CD4-positive, alpha-beta T cell (primary cell): ENCODE data around the gene SIDT1. TPM values are rescaled to one million over a fixed set of nuclear protein-coding genes. Genes with fewer than 3 reads are reported as not detected.

Experiments used
- ATAC-seq: fragments of 200-7000 bp; cut with Tn5 transposase; one replicate; pipeline ENCODE4 v1.10.0; 2022; ENCODE audit warnings: mild to moderate bottlenecking; ENCODE audit not compliant: poor library complexity
- CTCF ChIA-PET: fragments of 350-600 bp; sonication (Branson Sonifier 250); formaldehyde crosslinking; loops from one replicate; lab custom pipeline; 2021; ENCODE audit warnings: antibody characterized with exemption, inconsistent platforms; lab: Charles Lee
- POLR2A ChIA-PET: fragments of 350-600 bp; sonication (Branson Sonifier 250); formaldehyde crosslinking; loops from one replicate; lab custom pipeline; 2021; ENCODE audit warnings: antibody characterized with exemption, inconsistent platforms; lab: Charles Lee
- DNase-seq, 14 experiments: peaks; one replicate each; pipeline ENCODE4 v3.0.0-alpha.2; 2013 to 2020; ENCODE audit warnings: mixed read lengths in 2 of 14
- H3K27ac ChIP-seq, 2 donors: one replicate each; pipeline versions ENCODE4 v1.5.1 to v1.7.0; 2013; ENCODE audit warnings: low read length in 2 of 2, low read depth in 1 of 2, mild to moderate bottlenecking in 1 of 2
- H3K27me3 ChIP-seq, 2 experiments: 1 replicate in 1 of 2; 2 replicates in 1 of 2; pipeline versions ENCODE4 v1.6.1 to v1.7.0; 2013; ENCODE audit warnings: low read length in 2 of 2, control low read depth in 1 of 2, mild to moderate bottlenecking in 1 of 2, moderate library complexity in 1 of 2; ENCODE audit not compliant: insufficient read depth in 2 of 2, control insufficient read depth in 1 of 2
- H3K36me3 ChIP-seq: one replicate; pipeline ENCODE4 v1.6.1; 2013; ENCODE audit warnings: low read length, control low read depth; ENCODE audit not compliant: insufficient read depth
- H3K4me1 ChIP-seq: one replicate; pipeline ENCODE4 v1.6.1; 2013; ENCODE audit warnings: low read length, control low read depth; ENCODE audit not compliant: insufficient read depth
- H3K4me3 ChIP-seq: one replicate; pipeline ENCODE4 v1.5.1; 2013; ENCODE audit warnings: mild to moderate bottlenecking, low read length, moderate library complexity
- H3K9me3 ChIP-seq, 2 experiments: 1 replicate in 1 of 2; 2 replicates in 1 of 2; pipeline versions ENCODE4 v1.6.1 to v1.7.0; 2013; ENCODE audit warnings: low read length in 2 of 2, mild to moderate bottlenecking in 2 of 2, control low read depth in 1 of 2, moderate library complexity in 1 of 2; ENCODE audit not compliant: control insufficient read depth in 1 of 2, insufficient read depth in 1 of 2
- H3K27ac Mint-ChIP-seq: one replicate; pipeline ENCODE4 v1.8.0; 2020; ENCODE audit warnings: mixed read lengths
- H3K27me3 Mint-ChIP-seq: one replicate; pipeline ENCODE4 v1.8.0; 2021; ENCODE audit warnings: mixed read lengths
- H3K36me3 Mint-ChIP-seq: one replicate; pipeline ENCODE4 v1.8.0; 2021; ENCODE audit warnings: low read depth, mixed read lengths
- H3K4me1 Mint-ChIP-seq: one replicate; pipeline ENCODE4 v1.8.0; 2021; ENCODE audit warnings: low read depth, mixed read lengths
- H3K4me3 Mint-ChIP-seq: one replicate; pipeline ENCODE4 v1.8.0; 2020; ENCODE audit warnings: mild to moderate bottlenecking, mixed read lengths
- H3K9me3 Mint-ChIP-seq: one replicate; pipeline ENCODE4 v1.8.0; 2020; ENCODE audit warnings: mixed read lengths
- CTCF ChIP-seq: fragments of 200-600 bp; IDR thresholded peaks from one replicate; pipeline ENCODE4 v1.8.0; 2022; ENCODE audit warnings: antibody characterized with exemption, mild to moderate bottlenecking
- intact Hi-C, 2 experiments: fragments of 100-400 bp; cut with DNase I in 1 of 2; cut with micrococcal nuclease in 1 of 2; formaldehyde crosslinking; loops; one replicate each; pipeline versions ENCODE4 v1.15.1 to v1.9.0; 2023 to 2025; cut with DNase I, micrococcal nuclease
- total RNA-seq, 174 experiments: library from RNA in 2 of 174; stranded (reverse) in 2 of 174; gene quantifications; one replicate each; pipeline ENCODE4 v1.2.3 and lab custom pipeline; 2021 to 2026

The SIDT1 gene
- total RNA-seq, 2 experiments from 2014 or later = 28.8 to 37.3 TPM

DNA sequence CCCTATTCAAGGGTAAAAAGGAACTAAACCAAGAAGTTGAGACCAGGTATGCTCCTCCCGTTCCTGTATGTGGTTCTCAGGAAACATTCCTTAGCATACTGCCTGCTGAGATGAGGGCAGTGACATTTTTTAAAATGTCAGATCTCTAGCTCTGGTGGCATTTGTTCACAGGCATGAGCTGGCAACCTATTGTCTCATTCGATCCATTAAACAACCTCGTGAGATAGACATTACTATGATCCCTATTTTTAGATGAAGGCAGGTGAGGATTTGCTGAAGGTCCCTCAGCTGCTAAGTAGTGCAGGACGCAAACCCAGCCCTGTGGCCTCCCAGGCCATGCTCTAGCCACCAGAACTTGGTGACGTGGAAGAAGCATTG lies 74.9 kb downstream of the SIDT1 start:
- ChIA-PET POLR2A (interaction anchor here (0.8 kb wide), 1 partner anchor 449 kb away, joined by 3 read pairs; no protein-coding TSS in a partner anchor), CTCF (no interaction called here)
- Histone ChIP-seq H3K4me3 (no peak overlapping the region), H3K36me3 (peaks cover 71% of the 10 kb centered on the region), H3K27ac (no peak overlapping the region), H3K4me1 (peaks cover 21% of the 10 kb centered on the region), H3K27me3 (no peaks in the 10 kb centered on the region), H3K9me3 (no peaks in the 10 kb centered on the region)
- peaks cover 93% of the 10 kb centered on the region for H3K36me3 Mint-ChIP-seq
- peaks cover 29% of the 10 kb centered on the region for H3K4me1 Mint-ChIP-seq
- intact Hi-C loops = no loop called here
- TF ChIP-seq CTCF = no peak
- peak overlapping the region; percentile 66 for H3K27ac Mint-ChIP-seq
- H3K27me3 Mint-ChIP-seq = no peaks in the 10 kb centered on the region
- H3K4me3 Mint-ChIP-seq = no peak overlapping the region
- DNase-seq (no peak), ATAC-seq (no peak)
- H3K9me3 Mint-ChIP-seq = no peaks in the 10 kb centered on the region

- Mint-ChIP-seq H3K36me3 (peaks cover 95% of the 10 kb centered on the region), H3K27me3 (no peaks in the 10 kb centered on the region), H3K4me3 (no peak overlapping the region), H3K9me3 (no peaks in the 10 kb centered on the region), H3K27ac (no peak overlapping the region), H3K4me1 (no peaks in the 10 kb centered on the region)
- intact Hi-C loops = no loop called here
- CTCF ChIA-PET = no interaction called here
- no peak for TF ChIP-seq CTCF
- H3K36me3 ChIP-seq = peaks cover 90% of the 10 kb centered on the region
- POLR2A ChIA-PET = no interaction called here
- ATAC-seq (no peak), DNase-seq (no peak)
- no peaks in the 10 kb centered on the region for H3K4me1 ChIP-seq
- no peak overlapping the region for H3K4me3 ChIP-seq
- H3K9me3 ChIP-seq = no peaks in the 10 kb centered on the region
- H3K27me3 ChIP-seq = no peaks in the 10 kb centered on the region
- no peak overlapping the region for H3K27ac ChIP-seq
These were observed 82.0 kb downstream of the SIDT1 start for GRCh38 chr3:113614402-113614801.

GRCh38 chr3:113615976-113616375 lies 83.6 kb downstream of the SIDT1 start:
- Histone ChIP-seq H3K27ac (no peak overlapping the region), H3K4me1 (no peaks in the 10 kb centered on the region), H3K9me3 (no peaks in the 10 kb centered on the region), H3K27me3 (no peaks in the 10 kb centered on the region), H3K36me3 (peaks cover 92% of the 10 kb centered on the region), H3K4me3 (no peak overlapping the region)
- H3K4me3 Mint-ChIP-seq = no peak overlapping the region
- intact Hi-C loops = no loop called here
- H3K4me1 Mint-ChIP-seq = no peaks in the 10 kb centered on the region
- ChIA-PET POLR2A (no interaction called here), CTCF (no interaction called here)
- no peak overlapping the region for H3K27ac Mint-ChIP-seq
- TF ChIP-seq CTCF = no peak
- ATAC-seq = no peak
- H3K9me3 Mint-ChIP-seq = no peaks in the 10 kb centered on the region
- no peaks in the 10 kb centered on the region for H3K27me3 Mint-ChIP-seq
- no peak for DNase-seq
- peaks cover 95% of the 10 kb centered on the region for H3K36me3 Mint-ChIP-seq
